NB4 (cell line): ENCODE data around the gene ANKS1B.

Experiments used
- DNase-seq: peaks from one replicate; pipeline ENCODE4 v3.0.0; 2010; ENCODE audit warnings: low read depth
- H3K4me3 ChIP-seq: one replicate; pipeline ENCODE4 v1.5.1; 2011; ENCODE audit warnings: mild to moderate bottlenecking, low read depth, low read length, moderate library complexity
- MAX ChIP-seq: IDR thresholded peaks from 2 replicates; pipeline ENCODE4 v1.6.1; 2011; ENCODE audit warnings: low read depth, low read length
- MYC ChIP-seq: IDR thresholded peaks from 2 replicates; pipeline ENCODE4 v1.6.1; 2011; ENCODE audit warnings: low read depth, low read length
- POLR2A ChIP-seq: IDR thresholded peaks from 2 replicates; pipeline ENCODE4 v1.6.1; 2011; ENCODE audit warnings: mild to moderate bottlenecking; ENCODE audit not compliant: insufficient read length; ENCODE audit errors: extremely low read depth
- TF ChIP-seq, protein P1 (sequence below): IDR thresholded peaks from one replicate; pipeline ENCODE4 v1.5.1; 2012; ENCODE audit warnings: low read depth, low read length

ANKS1B gene

GRCh38 chr12:98698603-98699463, 1285.9 kb downstream of the ANKS1B start:
- DNase-seq: peak; percentile 80
- TF ChIP-seq, protein P1, sequence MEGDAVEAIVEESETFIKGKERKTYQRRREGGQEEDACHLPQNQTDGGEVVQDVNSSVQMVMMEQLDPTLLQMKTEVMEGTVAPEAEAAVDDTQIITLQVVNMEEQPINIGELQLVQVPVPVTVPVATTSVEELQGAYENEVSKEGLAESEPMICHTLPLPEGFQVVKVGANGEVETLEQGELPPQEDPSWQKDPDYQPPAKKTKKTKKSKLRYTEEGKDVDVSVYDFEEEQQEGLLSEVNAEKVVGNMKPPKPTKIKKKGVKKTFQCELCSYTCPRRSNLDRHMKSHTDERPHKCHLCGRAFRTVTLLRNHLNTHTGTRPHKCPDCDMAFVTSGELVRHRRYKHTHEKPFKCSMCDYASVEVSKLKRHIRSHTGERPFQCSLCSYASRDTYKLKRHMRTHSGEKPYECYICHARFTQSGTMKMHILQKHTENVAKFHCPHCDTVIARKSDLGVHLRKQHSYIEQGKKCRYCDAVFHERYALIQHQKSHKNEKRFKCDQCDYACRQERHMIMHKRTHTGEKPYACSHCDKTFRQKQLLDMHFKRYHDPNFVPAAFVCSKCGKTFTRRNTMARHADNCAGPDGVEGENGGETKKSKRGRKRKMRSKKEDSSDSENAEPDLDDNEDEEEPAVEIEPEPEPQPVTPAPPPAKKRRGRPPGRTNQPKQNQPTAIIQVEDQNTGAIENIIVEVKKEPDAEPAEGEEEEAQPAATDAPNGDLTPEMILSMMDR: peak; percentile 87
- TF ChIP-seq MAX: peak; percentile 47; the same call in 1 of the 2 replicates
- no peak for TF ChIP-seq POLR2A
- TF ChIP-seq MYC: no peak
- no peak overlapping the region for H3K4me3 ChIP-seq

DNA sequence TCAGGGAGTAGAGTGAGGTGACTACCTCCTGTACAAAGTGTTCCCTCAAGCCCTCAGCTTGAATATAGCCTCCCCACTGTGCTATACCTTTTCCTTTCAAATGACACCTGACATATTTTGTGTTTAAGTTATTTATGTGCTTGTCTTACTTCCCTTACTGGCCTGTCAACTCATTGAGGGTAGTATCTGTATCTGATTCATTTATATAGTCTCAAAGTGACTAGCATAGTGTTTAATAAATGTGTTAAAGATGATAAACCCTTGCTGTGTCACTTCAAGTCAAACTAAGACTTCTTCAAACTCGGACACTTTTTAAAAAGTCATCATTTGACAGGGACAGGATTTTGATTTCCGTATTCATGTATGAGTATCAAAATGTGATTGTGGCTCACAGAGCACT, 1287.5 kb downstream of the ANKS1B start:
- no peak overlapping the region for H3K4me3 ChIP-seq
- no peak for DNase-seq
- TF ChIP-seq MYC: no peak
- TF ChIP-seq POLR2A: no peak
- TF ChIP-seq, protein P1: no peak
- TF ChIP-seq MAX: no peak

GRCh38 chr12:98696036-98696646, 1288.6 kb downstream of the ANKS1B start:
- no peak for DNase-seq

DNA sequence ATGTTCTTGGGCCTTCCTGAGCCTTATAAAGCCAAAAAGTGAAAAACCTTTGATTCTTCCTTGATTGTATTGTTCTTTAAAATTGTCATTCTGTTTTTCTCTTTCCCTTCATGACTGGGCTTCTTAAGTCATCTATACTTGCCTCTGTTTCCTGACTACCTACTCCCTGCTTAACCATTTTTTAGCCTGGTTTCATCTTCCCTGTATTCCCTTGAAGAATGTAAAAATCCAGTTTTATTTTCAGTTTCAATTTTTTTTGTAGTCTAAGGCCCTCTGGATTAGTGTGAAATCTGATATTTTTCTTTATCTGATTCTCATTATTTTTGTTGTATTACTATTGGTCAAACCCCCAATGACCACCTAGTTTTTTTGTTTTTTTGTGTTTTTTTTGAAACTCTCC, 1293.4 kb downstream of the ANKS1B start:
- DNase-seq: no peak
- no peak overlapping the region for H3K4me3 ChIP-seq
- TF ChIP-seq MAX (no peak), MYC (no peak), POLR2A (no peak)
- TF ChIP-seq, protein P1: no peak

More at GRCh38 chr12:98696036-98696646, 1288.6 kb downstream of the ANKS1B start:
- TF ChIP-seq MAX (no peak), POLR2A (no peak), MYC (no peak)
- TF ChIP-seq, protein P1: no peak
- no peak overlapping the region for H3K4me3 ChIP-seq

- H3K4me3 ChIP-seq: no peak overlapping the region
- TF ChIP-seq MAX (no peak), MYC (no peak), POLR2A (no peak)
- TF ChIP-seq, protein P1: no peak
- no peak for DNase-seq
Measured at GRCh38 chr12:98686603-98687002, 1298.1 kb downstream of the ANKS1B start.
